ENCODE measurements around the gene UBE2Z. TPM values are rescaled to one million over a fixed set of nuclear protein-coding genes. Genes with fewer than 3 reads are reported as not detected.

The UBE2Z gene
- total and polyA plus RNA-seq, 2 of the 4 experiments (the other 2 are of a cell fraction): 68.5 to 126 TPM

DNA sequence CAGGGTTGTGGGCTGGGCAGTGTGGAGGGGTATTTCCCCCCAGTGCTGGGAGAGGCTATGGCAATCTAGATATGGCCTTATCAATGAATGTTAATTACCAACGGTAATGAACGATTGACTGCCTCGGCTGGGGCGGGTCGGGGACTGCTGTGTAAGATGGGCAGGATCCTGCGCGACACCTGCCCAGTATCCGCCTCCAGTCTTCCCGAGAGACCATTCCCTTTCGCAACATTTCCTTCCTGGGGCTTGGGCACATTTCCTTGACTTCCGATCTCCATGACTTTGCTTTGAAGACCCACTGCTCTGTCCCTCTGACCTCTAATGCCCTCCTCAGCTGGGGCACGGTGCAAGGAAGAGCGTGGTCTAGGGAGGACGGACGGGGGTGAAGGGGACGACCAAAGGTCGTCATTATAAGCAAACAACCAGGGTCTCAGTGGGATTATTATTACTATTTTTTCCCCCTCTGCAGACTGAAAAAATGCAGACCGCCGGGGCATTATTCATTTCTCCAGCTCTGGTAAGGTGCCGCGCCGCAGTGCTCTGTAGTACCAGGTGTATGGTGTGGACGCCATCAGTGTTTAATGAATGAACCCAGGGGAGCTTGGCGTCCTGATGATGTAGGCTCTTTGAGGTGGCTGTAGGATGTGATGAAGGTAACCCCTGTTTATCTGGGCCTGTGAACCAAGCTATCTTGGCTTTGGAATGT is 15.1 kb upstream of the UBE2Z start:
- H3K4me3 ChIP-seq (ENCODE audit: insufficient read depth, low read depth, low read length): peak overlapping the region; percentile 59
- peaks cover 11% of the 10 kb centered on the region for H3K36me3 ChIP-seq (ENCODE audit: control insufficient read depth, insufficient read depth, low read length)
- TF ChIP-seq CEBPB (IDR thresholded peaks at IDR 0.05; ENCODE audit: low read depth, low read length) (peak; percentile 70), MXI1 (IDR thresholded peaks at IDR 0.05; ENCODE audit: borderline replicate concordance, low read depth, low read length) (no peak), SMC3 (IDR thresholded peaks at IDR 0.05; ENCODE audit: low read depth, low read length) (no peak)
- TF ChIP-seq, protein P1, sequence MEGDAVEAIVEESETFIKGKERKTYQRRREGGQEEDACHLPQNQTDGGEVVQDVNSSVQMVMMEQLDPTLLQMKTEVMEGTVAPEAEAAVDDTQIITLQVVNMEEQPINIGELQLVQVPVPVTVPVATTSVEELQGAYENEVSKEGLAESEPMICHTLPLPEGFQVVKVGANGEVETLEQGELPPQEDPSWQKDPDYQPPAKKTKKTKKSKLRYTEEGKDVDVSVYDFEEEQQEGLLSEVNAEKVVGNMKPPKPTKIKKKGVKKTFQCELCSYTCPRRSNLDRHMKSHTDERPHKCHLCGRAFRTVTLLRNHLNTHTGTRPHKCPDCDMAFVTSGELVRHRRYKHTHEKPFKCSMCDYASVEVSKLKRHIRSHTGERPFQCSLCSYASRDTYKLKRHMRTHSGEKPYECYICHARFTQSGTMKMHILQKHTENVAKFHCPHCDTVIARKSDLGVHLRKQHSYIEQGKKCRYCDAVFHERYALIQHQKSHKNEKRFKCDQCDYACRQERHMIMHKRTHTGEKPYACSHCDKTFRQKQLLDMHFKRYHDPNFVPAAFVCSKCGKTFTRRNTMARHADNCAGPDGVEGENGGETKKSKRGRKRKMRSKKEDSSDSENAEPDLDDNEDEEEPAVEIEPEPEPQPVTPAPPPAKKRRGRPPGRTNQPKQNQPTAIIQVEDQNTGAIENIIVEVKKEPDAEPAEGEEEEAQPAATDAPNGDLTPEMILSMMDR (conservative IDR thresholded peaks at IDR 0.05; ENCODE audit: low read depth, low read length): no peak
- TF ChIP-seq, protein P2, sequence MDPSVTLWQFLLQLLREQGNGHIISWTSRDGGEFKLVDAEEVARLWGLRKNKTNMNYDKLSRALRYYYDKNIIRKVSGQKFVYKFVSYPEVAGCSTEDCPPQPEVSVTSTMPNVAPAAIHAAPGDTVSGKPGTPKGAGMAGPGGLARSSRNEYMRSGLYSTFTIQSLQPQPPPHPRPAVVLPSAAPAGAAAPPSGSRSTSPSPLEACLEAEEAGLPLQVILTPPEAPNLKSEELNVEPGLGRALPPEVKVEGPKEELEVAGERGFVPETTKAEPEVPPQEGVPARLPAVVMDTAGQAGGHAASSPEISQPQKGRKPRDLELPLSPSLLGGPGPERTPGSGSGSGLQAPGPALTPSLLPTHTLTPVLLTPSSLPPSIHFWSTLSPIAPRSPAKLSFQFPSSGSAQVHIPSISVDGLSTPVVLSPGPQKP (IDR thresholded peaks at IDR 0.05; ENCODE audit: borderline replicate concordance, low read depth, low read length): no peak
- no CpG with 5 or more reads among the region's 24 CpGs for WGBS, 2 experiments (ENCODE audit: extremely low coverage in 2 of 2, insufficient read length in 1 of 2)
- H2BK120ac ChIP-seq (ENCODE audit: low read depth, low read length): no peak overlapping the region
- peak overlapping the region; percentile 95 for H2AK5ac ChIP-seq (ENCODE audit: low read depth, low read length)
- no peaks in the 10 kb centered on the region for H3K27me3 ChIP-seq (ENCODE audit: control insufficient read depth, insufficient read depth, low read length)
- peaks cover 1% of the 10 kb centered on the region; the same call in 1 of the 2 replicates for H3K4me1 ChIP-seq (ENCODE audit: control insufficient read depth, insufficient read depth, low read length)
- BruUV-seq (replicated peaks): no TSS peak
- H3K79me1 ChIP-seq (ENCODE audit: low read depth in 1 of 2, low read length in 2 of 2): peaks cover 18 to 26% of the 10 kb centered on the region in 2 experiments; a peak in 3 of 4 replicates
- H3K23ac ChIP-seq (ENCODE audit: low read depth, low read length): peak overlapping the region; percentile 86
- H3K14ac ChIP-seq (replicated peaks; ENCODE audit: low read depth, low read length): peak overlapping the region; percentile 87
- H4K91ac ChIP-seq (ENCODE audit: insufficient read depth, low read depth, low read length): peak overlapping the region; percentile 45
- POLR2A ChIA-PET (ENCODE audit: unreplicated experiment): interaction anchor here (1.0 kb wide), 1 partner anchor 12 kb away, joined by 3 read pairs; no protein-coding TSS in a partner anchor
- H3K4me2 ChIP-seq (ENCODE audit: low read depth, low read length): peak overlapping the region; percentile 91
- intact Hi-C loops (cut with micrococcal nuclease) (no loop called here), in situ Hi-C loops (cut with MboI; ENCODE audit: low sequenced_read_pairs) (no loop called here), dilution Hi-C loops (cut with HindIII; ENCODE audit: low sequenced_read_pairs, unreplicated experiment) (no loop called here)
- H2BK20ac ChIP-seq (ENCODE audit: low read depth, low read length): no peak overlapping the region
- no peak for DNase-seq
- 0 out of 2 replicates have a peak overlapping the region, but pooled peaks have one; percentile 16 for H4K5ac ChIP-seq (ENCODE audit: low read depth, low read length)
- ATAC-seq (ENCODE audit: low read depth): no peak; the same call in 1 of the 2 replicates
- peak overlapping the region; percentile 100 for H2AK9ac ChIP-seq (replicated peaks; ENCODE audit: low read depth, low read length, poor library complexity)
- no peak overlapping the region for H3K18ac ChIP-seq (ENCODE audit: low read depth, low read length)
- peak overlapping the region; percentile 52 to 90; a peak in 3 of 4 replicates for H4K8ac ChIP-seq (ENCODE audit: low read depth in 2 of 2, low read length in 2 of 2)
- no peak overlapping the region for H2BK15ac ChIP-seq (ENCODE audit: low read depth, low read length)
- H4K20me1 ChIP-seq (ENCODE audit: insufficient read depth, low read length): no peaks in the 10 kb centered on the region
- peak overlapping the region; percentile 48 for H3K9ac ChIP-seq (ENCODE audit: low read depth, low read length)
- CTCF ChIA-PET: interaction anchor here (1.0 kb wide), 1 partner anchor 14 kb away, joined by 3 read pairs; no protein-coding TSS in a partner anchor
- peak overlapping the region; percentile 34 for H3K27ac ChIP-seq (ENCODE audit: insufficient read depth, low read length)
- peak overlapping the region; percentile 99 for H2AFZ ChIP-seq (replicated peaks; ENCODE audit: low read length, poor library complexity)
- H3K9me1 ChIP-seq (ENCODE audit: insufficient read depth, low read length): no peaks in the 10 kb centered on the region; the same call in 1 of the 2 replicates
- no peaks in the 10 kb centered on the region for H3K9me3 ChIP-seq (ENCODE audit: control insufficient read depth, insufficient read depth, low read length)
- peak overlapping the region; percentile 46 for H3K56ac ChIP-seq (ENCODE audit: extremely low read depth, insufficient read depth, low read length)
- peak overlapping the region; percentile 6 for H2BK5ac ChIP-seq (ENCODE audit: low read depth, low read length, poor library complexity, severe bottlenecking)
- peak overlapping the region; percentile 90 for H3K4ac ChIP-seq (ENCODE audit: low read depth, low read length)

All from IMR-90 (cell line).